GM10266 (cell line): ENCODE results near the gene INHA.

ENCODE experiments used
- DNase-seq: peaks from one replicate; pipeline ENCODE4 v3.0.0; 2012; ENCODE audit errors: extremely low spot score
- TF ChIP-seq, protein P1 (sequence below): IDR thresholded peaks from 2 replicates; pipeline ENCODE4 v1.5.1; 2012; ENCODE audit warnings: mild to moderate bottlenecking, low read depth; ENCODE audit not compliant: control insufficient read depth, insufficient read depth; ENCODE audit errors: missing control alignments

The INHA gene

DNA sequence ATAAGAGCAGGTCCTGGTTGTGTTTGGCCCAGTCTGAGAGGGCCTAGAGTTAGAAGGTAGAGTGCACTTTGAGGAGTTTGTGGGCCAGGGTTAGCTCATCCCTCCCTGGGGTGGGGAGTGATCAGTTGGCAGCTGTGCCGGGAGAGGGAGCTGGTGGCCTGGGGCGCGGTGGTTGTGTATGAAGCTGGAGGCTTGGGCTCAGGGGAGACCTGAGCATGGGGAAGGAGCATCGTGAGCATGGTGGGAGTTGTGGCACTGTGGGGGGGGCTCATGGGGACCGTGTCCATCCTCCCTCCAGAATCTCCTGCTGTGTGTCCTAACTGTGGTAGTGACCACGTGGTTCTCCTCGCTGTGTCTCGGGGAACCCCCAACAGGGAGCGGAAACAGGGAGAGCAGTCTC lies 39.2 kb downstream of the INHA start:
- TF ChIP-seq, protein P1, sequence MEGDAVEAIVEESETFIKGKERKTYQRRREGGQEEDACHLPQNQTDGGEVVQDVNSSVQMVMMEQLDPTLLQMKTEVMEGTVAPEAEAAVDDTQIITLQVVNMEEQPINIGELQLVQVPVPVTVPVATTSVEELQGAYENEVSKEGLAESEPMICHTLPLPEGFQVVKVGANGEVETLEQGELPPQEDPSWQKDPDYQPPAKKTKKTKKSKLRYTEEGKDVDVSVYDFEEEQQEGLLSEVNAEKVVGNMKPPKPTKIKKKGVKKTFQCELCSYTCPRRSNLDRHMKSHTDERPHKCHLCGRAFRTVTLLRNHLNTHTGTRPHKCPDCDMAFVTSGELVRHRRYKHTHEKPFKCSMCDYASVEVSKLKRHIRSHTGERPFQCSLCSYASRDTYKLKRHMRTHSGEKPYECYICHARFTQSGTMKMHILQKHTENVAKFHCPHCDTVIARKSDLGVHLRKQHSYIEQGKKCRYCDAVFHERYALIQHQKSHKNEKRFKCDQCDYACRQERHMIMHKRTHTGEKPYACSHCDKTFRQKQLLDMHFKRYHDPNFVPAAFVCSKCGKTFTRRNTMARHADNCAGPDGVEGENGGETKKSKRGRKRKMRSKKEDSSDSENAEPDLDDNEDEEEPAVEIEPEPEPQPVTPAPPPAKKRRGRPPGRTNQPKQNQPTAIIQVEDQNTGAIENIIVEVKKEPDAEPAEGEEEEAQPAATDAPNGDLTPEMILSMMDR, result no peak

DNA sequence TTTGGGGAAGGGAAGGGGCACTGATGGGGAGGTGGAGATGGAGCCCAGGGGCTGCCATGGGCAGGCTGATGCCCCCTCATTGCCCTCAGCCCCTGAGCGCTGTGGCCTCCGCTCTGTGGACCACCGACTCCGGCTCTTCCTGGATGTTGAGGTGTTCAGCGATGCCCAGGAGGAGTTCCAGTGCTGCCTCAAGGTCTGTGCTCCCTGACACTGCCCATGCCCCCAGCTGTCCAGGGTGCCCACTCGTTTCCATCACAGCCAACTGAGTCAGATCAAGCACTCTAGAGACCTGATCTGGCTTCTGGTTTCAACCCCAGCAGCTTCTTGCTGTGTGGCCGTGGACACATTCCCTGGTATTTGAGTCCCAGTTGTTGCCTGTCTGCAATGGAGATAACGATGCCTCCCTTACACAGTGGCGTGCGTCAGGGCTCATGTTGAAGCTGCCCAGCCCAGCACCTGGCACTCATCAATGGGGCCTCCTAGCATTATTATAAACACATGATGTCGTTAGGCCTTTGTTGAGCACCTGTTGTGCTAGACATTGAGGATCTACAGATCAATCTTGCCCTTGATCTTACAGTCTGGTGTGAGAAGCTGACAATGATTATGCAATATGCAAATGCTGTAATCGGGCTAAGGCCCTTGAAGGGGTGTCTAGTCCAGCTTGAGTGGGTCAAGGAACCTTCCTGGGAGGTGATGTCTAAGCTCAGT lies 39.9 kb downstream of the INHA start:
- TF ChIP-seq, protein P1, result no peak
- no peak for DNase-seq

More for the DNA sequence above, 39.2 kb downstream of the INHA start:
- DNase-seq, result no peak

DNA sequence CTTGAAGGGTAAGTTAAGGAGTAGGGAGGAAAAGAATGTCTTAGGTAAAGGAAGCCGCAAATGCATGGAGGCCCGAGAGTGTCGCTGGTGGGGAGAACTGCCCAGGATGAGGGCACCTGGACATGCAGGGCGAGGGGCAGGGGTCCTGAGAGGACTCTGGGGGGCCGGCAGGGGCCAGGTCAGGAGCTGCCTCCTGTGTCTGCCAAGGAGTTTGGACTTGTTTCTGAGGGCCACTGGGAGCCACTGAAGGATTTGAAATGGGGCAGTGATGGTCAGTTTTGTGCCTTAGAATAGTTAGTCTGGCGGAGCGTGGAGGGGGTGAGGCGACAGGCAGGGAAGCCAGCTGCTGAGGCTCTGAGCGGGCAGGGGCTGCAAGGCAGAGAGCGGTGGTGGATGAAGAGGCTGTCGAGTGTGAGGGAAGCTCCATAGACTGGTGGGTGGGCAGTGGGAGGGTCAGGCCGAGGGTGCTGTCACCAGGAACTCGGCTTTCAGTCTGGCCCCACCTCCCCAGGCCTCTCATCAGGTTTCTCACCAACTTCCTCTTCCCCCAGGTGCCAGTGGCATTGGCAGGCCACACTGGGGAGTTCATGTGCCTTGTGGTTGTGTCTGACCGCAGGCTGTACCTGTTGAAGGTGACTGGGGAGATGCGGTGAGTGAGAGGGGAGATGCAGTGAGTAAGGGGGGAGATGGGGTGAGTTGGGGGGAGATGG lies 40.6 kb downstream of the INHA start:
- DNase-seq, result no peak
- TF ChIP-seq, protein P1, result no peak

DNA sequence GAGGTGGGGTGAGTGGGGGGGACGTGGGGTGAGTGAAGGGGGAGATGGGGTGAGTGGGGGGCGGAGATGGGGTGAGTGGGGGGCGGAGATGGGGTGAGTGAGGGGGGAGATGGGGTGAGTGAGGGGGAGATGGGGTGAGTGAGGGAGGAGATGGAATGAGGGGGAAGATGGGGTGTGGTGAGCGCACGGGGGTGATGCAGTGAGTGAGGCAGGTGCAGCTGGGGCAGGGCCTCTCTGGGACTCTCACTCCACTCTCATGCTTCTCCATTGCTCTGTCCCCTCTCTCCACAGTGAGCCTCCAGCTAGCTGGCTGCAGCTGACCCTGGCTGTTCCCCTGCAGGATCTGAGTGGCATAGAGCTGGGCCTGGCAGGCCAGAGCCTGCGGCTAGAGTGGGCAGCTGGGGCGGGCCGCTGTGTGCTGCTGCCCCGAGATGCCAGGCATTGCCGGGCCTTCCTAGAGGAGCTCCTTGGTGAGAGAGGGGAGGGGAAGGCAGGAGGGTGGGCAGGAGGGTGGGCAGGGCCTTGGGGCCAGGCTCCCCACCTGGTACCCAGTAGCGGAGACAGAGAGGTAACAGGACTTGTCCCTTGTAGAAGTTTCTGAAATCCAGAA lies 41.5 kb downstream of the INHA start:
- TF ChIP-seq, protein P1, result no peak
- DNase-seq, result no peak

DNA sequence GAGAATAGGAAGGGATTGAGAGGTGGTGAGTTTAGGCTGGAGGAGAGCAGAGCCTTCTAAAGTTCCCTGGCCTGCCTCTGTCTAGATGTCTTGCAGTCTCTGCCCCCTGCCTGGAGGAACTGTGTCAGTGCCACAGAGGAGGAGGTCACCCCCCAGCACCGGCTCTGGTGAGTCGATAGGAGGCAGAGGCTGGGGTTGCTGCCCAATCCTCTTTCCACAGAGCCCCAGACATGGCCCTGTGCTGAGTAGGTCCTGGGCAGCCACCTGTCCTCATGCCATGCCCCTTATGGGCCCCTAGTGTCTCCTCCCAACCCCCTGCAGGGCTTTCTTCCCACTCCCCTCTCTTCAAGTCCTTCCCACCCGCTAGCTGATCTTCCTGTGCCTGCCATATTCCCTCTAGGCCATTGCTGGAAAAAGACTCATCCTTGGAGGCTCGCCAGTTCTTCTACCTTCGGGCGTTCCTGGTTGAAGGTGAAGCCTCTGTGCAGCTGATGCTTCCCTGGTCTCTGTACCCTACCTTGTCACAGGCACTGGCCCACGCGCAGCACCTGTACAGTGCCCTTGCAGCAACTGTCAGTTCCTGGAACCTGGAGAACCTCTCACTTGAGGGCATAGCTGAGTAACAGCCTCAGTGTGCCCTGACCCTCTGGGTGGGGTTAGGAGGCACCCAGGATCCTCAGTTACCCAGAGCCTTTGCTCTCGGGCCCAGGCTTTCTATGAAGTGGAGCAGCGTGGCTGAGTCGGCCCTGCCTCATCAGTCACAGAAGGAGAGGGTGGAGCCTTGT lies 42.2 kb downstream of the INHA start:
- TF ChIP-seq, protein P1, result no peak

DNA sequence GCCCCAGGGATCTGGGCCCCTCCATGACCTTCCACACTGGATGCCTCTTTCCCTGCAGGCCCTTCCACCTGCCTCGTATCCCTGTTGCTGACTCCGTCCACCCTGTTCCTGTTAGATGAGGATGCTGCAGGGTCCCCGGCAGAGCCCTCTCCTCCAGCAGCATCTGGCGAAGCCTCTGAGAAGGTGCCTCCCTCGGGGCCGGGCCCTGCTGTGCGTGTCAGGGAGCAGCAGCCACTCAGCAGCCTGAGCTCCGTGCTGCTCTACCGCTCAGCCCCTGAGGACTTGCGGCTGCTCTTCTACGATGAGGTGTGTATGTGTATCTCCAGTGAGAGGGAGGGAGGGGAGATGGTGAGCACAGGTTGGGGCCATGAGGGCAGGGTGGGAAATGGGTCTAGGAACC lies 42.9 kb downstream of the INHA start:
- DNase-seq, result no peak
- TF ChIP-seq, protein P1, result no peak

More for the DNA sequence above, 42.2 kb downstream of the INHA start:
- DNase-seq, result no peak
